Neuronal stem cell (in vitro differentiated cells): ENCODE data around the gene AOPEP.

Experiments
- DNase-seq: peaks from one replicate; pipeline ENCODE4 v3.0.0-alpha.2; 2013; ENCODE audit warnings: low spot score
- H2AFZ ChIP-seq: one replicate; pipeline ENCODE4 v1.6.1; 2013; ENCODE audit warnings: mild to moderate bottlenecking, low read length, inconsistent platforms
- H2AK5ac ChIP-seq: 2 replicates; pipeline ENCODE4 v1.6.1; 2013; ENCODE audit warnings: low read depth, mild to moderate bottlenecking, inconsistent platforms, low read length, moderate library complexity, mixed read lengths
- H2BK120ac ChIP-seq: 2 replicates; pipeline ENCODE4 v1.6.1; 2013; ENCODE audit warnings: low read depth, mild to moderate bottlenecking, inconsistent platforms, low read length, moderate library complexity, mixed read lengths
- H2BK12ac ChIP-seq: one replicate; pipeline ENCODE4 v1.6.1; 2013; ENCODE audit warnings: low read length, inconsistent platforms
- H2BK15ac ChIP-seq: 2 replicates; pipeline ENCODE4 v1.6.1; 2013; ENCODE audit warnings: mild to moderate bottlenecking, low read length, inconsistent platforms, mixed read lengths
- H2BK5ac ChIP-seq: one replicate; pipeline ENCODE4 v1.6.1; 2013; ENCODE audit warnings: inconsistent platforms, mild to moderate bottlenecking, low read length, moderate library complexity
- H3K14ac ChIP-seq: one replicate; pipeline ENCODE4 v1.6.1; 2013; ENCODE audit warnings: low read length, inconsistent platforms
- H3K18ac ChIP-seq: 2 replicates; pipeline ENCODE4 v1.6.1; 2013; ENCODE audit warnings: low read length, inconsistent platforms
- H3K23ac ChIP-seq: 2 replicates; pipeline ENCODE4 v1.6.1; 2013; ENCODE audit warnings: low read depth, mild to moderate bottlenecking, mixed read lengths, low read length, inconsistent platforms; ENCODE audit not compliant: poor library complexity
- H3K27ac ChIP-seq: replicated peaks from 3 replicates; pipeline ENCODE4 v1.5.1; 2013; ENCODE audit warnings: low read length, inconsistent platforms
- H3K27me3 ChIP-seq, 3 experiments: 2 replicates each; pipeline ENCODE4 v1.6.1; 2013; ENCODE audit warnings: low read length in 3 of 3, mild to moderate bottlenecking in 2 of 3, inconsistent platforms in 1 of 3, low read depth in 1 of 3, mixed read lengths in 1 of 3, moderate library complexity in 1 of 3; ENCODE audit not compliant: control insufficient read depth in 3 of 3, insufficient read depth in 3 of 3
- H3K36me3 ChIP-seq, 2 donors: replicated peaks in 1 of 2; 2 replicates each; pipeline ENCODE4 v1.6.1; 2013; ENCODE audit warnings: low read length in 2 of 2; ENCODE audit not compliant: control insufficient read depth in 2 of 2, insufficient read depth in 2 of 2
- H3K4ac ChIP-seq: 2 replicates; pipeline ENCODE4 v1.6.1; 2013; ENCODE audit warnings: inconsistent platforms, mild to moderate bottlenecking, low read length, moderate library complexity
- H3K4me1 ChIP-seq, 2 donors: 1 replicate in 1 of 2; 2 replicates in 1 of 2; pipeline ENCODE4 v1.6.1; 2013; ENCODE audit warnings: low read length in 2 of 2, low read depth in 1 of 2; ENCODE audit not compliant: control insufficient read depth in 2 of 2, insufficient read depth in 1 of 2
- H3K4me2 ChIP-seq: one replicate; pipeline ENCODE4 v1.6.1; 2013; ENCODE audit warnings: mild to moderate bottlenecking, low read length, inconsistent platforms; ENCODE audit not compliant: insufficient read depth, poor library complexity, severe bottlenecking
- H3K4me3 ChIP-seq, 2 donors: 2 replicates each; pipeline ENCODE4 v1.5.1; 2013; ENCODE audit warnings: low read length in 2 of 2, mild to moderate bottlenecking in 2 of 2, inconsistent platforms in 1 of 2, moderate library complexity in 1 of 2
- H3K79me1 ChIP-seq: one replicate; pipeline ENCODE4 v1.6.1; 2013; ENCODE audit warnings: low read depth, mild to moderate bottlenecking, inconsistent platforms, low read length, moderate library complexity
- H3K9ac ChIP-seq: one replicate; pipeline ENCODE4 v1.6.1; 2013; ENCODE audit warnings: mild to moderate bottlenecking, low read depth, low read length, inconsistent platforms; ENCODE audit not compliant: poor library complexity
- H3K9me3 ChIP-seq, 2 donors: replicated peaks in 1 of 2; 2 replicates each; pipeline versions ENCODE3 to v1.6.1; 2013; ENCODE audit warnings: low read length in 2 of 2, mild to moderate bottlenecking in 2 of 2, inconsistent platforms in 1 of 2, low read depth in 1 of 2, mixed read lengths in 1 of 2, moderate library complexity in 1 of 2; ENCODE audit not compliant: control insufficient read depth in 2 of 2, insufficient read depth in 1 of 2
- H4K8ac ChIP-seq: one replicate; pipeline ENCODE4 v1.6.1; 2013; ENCODE audit warnings: low read depth, mild to moderate bottlenecking, inconsistent platforms, low read length, moderate library complexity
- H4K91ac ChIP-seq: one replicate; pipeline ENCODE4 v1.6.1; 2013; ENCODE audit warnings: low read length, low read depth, mild to moderate bottlenecking, inconsistent platforms; ENCODE audit not compliant: poor library complexity
- WGBS, 2 donors: extraction: QIAGEN DNeasy Blood & Tissue Kit; methylation state at CpG; one replicate each; pipeline ENCODE4 v1.1.7; 2013; ENCODE audit warnings: missing lambda C conversion rate in 2 of 2, mixed read lengths in 1 of 2; ENCODE audit not compliant: insufficient read length in 2 of 2, insufficient replicate concordance in 1 of 2; ENCODE audit errors: extremely low coverage in 2 of 2; 5-methylcytosine and 5-hydroxymethylcytosine counted together

The AOPEP gene

GRCh38 chr9:95000821-95001220 is 274.3 kb downstream of the AOPEP start:
- Histone ChIP-seq H2BK12ac (no peak overlapping the region), H3K27ac (no peak overlapping the region), H2BK5ac (no peak overlapping the region), H3K9ac (no peak overlapping the region), H3K4me2 (no peak overlapping the region), H3K79me1 (peaks cover 1% of the 10 kb centered on the region), H2BK15ac (no peak overlapping the region), H3K9me3 (no peaks in the 10 kb centered on the region), H4K8ac (no peak overlapping the region), H3K4ac (no peak overlapping the region), H3K14ac (no peak overlapping the region), H2AFZ (no peak overlapping the region), H2AK5ac (no peak overlapping the region), H3K23ac (no peak overlapping the region), H3K18ac (no peak overlapping the region), H3K4me1 (peaks cover 7 to 31% of the 10 kb centered on the region in 2 donors), H2BK120ac (no peak overlapping the region), H3K36me3 (no peaks in the 10 kb centered on the region), H3K4me3 (no peak overlapping the region), H4K91ac (no peak overlapping the region), H3K27me3 (peaks cover 0 to 7% (median 0%) of the 10 kb centered on the region in 3 experiments)
- no CpG with 5 or more reads among the region's 6 CpGs for WGBS, 2 donors
- DNase-seq: no peak

- Histone ChIP-seq H3K27me3 (peaks cover 0 to 10% (median 0%) of the 10 kb centered on the region in 3 experiments), H3K79me1 (peaks cover 1% of the 10 kb centered on the region), H3K36me3 (peaks cover 1 to 4% of the 10 kb centered on the region in 2 donors), H2AFZ (no peak overlapping the region), H4K91ac (no peak overlapping the region), H3K4me2 (no peak overlapping the region), H4K8ac (no peak overlapping the region), H3K27ac (no peak overlapping the region), H2BK12ac (no peak overlapping the region), H3K18ac (no peak overlapping the region), H2BK15ac (no peak overlapping the region), H2BK5ac (no peak overlapping the region), H2AK5ac (no peak overlapping the region), H2BK120ac (no peak overlapping the region), H3K23ac (no peak overlapping the region), H3K9ac (no peak overlapping the region), H3K14ac (no peak overlapping the region), H3K4me3 (no peak overlapping the region), H3K4me1 (peaks cover 5 to 22% of the 10 kb centered on the region in 2 donors), H3K9me3 (no peaks in the 10 kb centered on the region), H3K4ac (no peak overlapping the region)
- no peak for DNase-seq
- WGBS, 2 donors: no CpG with 5 or more reads among the region's 7 CpGs
Observed at GRCh38 chr9:95001720-95002119, 275.2 kb downstream of the AOPEP start.

GRCh38 chr9:95003689-95004410 is 277.4 kb downstream of the AOPEP start:
- no peak overlapping the region for H2BK12ac ChIP-seq
- H3K4me2 ChIP-seq: peak overlapping the region; percentile 81
- peaks cover 5 to 26% of the 10 kb centered on the region in 2 donors for H3K4me1 ChIP-seq
- peak overlapping the region; percentile 96 for H2AFZ ChIP-seq
- peaks cover 0 to 10% (median 0%) of the 10 kb centered on the region in 3 experiments for H3K27me3 ChIP-seq
- H3K36me3 ChIP-seq: peaks cover 1 to 19% of the 10 kb centered on the region in 2 donors
- no peaks in the 10 kb centered on the region for H3K9me3 ChIP-seq
- H2BK15ac ChIP-seq: peak overlapping the region; percentile 9
- no peak overlapping the region for H2BK5ac ChIP-seq
- H3K14ac ChIP-seq: no peak overlapping the region
- no peak overlapping the region for H3K27ac ChIP-seq
- H3K9ac ChIP-seq: peak overlapping the region; percentile 80
- H4K8ac ChIP-seq: no peak overlapping the region
- H3K4ac ChIP-seq: no peak overlapping the region
- H3K23ac ChIP-seq: no peak overlapping the region
- no peak overlapping the region for H2BK120ac ChIP-seq
- peak overlapping the region; percentile 78 to 80 for H3K4me3 ChIP-seq
- no peak overlapping the region for H4K91ac ChIP-seq
- H3K18ac ChIP-seq: peak overlapping the region; percentile 95
- peaks cover 1% of the 10 kb centered on the region for H3K79me1 ChIP-seq
- no CpG with 5 or more reads among the region's 19 CpGs for WGBS, 2 donors
- DNase-seq: no peak
- H2AK5ac ChIP-seq: no peak overlapping the region

- peaks cover 1% of the 10 kb centered on the region for H3K79me1 ChIP-seq
- H3K27ac ChIP-seq: no peak overlapping the region
- no peak overlapping the region for H2BK5ac ChIP-seq
- peak overlapping the region; percentile 96 for H2AFZ ChIP-seq
- peak overlapping the region; percentile 94 for H3K4me2 ChIP-seq
- H2BK120ac ChIP-seq: no peak overlapping the region
- H3K36me3 ChIP-seq: peaks cover 1 to 26% of the 10 kb centered on the region in 2 donors
- H2BK15ac ChIP-seq: peak overlapping the region; percentile 9
- DNase-seq: no peak
- no peak overlapping the region for H4K91ac ChIP-seq
- no peak overlapping the region for H2BK12ac ChIP-seq
- H4K8ac ChIP-seq: no peak overlapping the region
- H3K4ac ChIP-seq: no peak overlapping the region
- peak overlapping the region; percentile 95 for H3K9ac ChIP-seq
- H3K18ac ChIP-seq: peak overlapping the region; percentile 95
- H3K27me3 ChIP-seq: peaks cover 0 to 10% (median 0%) of the 10 kb centered on the region in 3 experiments
- H3K9me3 ChIP-seq: no peaks in the 10 kb centered on the region
- H3K4me3 ChIP-seq: peak overlapping the region; percentile 78 to 95
- H3K23ac ChIP-seq: no peak overlapping the region
- H2AK5ac ChIP-seq: peak overlapping the region; percentile 14
- no CpG with 5 or more reads among the region's 133 CpGs for WGBS, 2 donors
- peak overlapping the region; percentile 51 for H3K14ac ChIP-seq
- H3K4me1 ChIP-seq: peaks cover 5 to 26% of the 10 kb centered on the region in 2 donors
Observed at GRCh38 chr9:95004411-95005277, 278.1 kb downstream of the AOPEP start.
